HEK293T (cell line): ENCODE data around the gene NUDT14.

Experiments used
- SP1 ChIP-seq: fragments of 450-650 bp; IDR thresholded peaks from 2 replicates; pipeline ENCODE4 v1.6.1; 2017
- TARDBP ChIP-seq: fragments of 450-650 bp; IDR thresholded peaks from 2 replicates; pipeline ENCODE4 v1.6.1; 2016

DNA sequence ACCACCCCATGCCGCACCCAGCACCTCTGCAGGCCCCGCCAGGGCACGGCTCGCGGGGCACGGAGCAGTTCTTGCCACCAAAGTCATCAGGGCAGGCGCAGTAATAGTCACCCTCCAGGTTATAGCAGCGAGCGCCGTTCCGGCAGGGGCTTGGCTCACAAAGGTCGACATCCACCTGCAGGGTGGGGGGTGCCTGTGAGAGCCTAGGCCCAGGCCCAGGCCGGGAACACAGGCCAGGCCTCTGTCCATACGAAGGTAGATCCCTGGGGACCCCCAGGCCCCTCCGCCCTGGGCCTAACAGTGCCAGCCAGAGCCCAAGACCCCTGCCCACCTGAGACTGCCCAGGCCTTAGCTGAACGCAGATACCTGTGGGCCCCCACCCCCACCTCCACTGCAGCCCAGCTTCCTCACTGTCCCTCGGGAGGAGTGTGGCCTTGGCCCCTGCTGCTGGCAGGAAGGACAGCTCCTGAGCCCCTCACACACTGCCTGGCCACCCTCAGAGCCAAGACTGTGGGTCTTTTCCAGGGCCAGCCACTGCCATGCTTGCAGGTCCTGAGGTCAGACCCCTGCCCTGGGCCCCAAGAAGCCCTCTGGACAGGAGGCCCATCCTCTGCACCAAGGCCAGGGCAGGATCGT is 31.8 kb downstream of the NUDT14 start:
- TF ChIP-seq SP1: no peak
- no peak for TF ChIP-seq TARDBP
